ENCODE data around the gene TFAP2C.

- no peak for TF ChIP-seq CTCF (IDR thresholded peaks at IDR 0.05; ENCODE audit: poor library complexity)
- TF ChIP-seq EZH2 (IDR thresholded peaks at IDR 0.05; ENCODE audit: borderline replicate concordance), result no peak
- TF ChIP-seq EZH2phosphoT487 (IDR thresholded peaks at IDR 0.05; ENCODE audit: low read depth, severe bottlenecking, unreplicated experiment), result no peak
Measured at GRCh38 chr20:56673450-56673849, 44.3 kb downstream of the TFAP2C start.

Measured in hepatocyte (in vitro differentiated cells).